ENCODE results near the gene B3GNT3.
A peak's percentile ranks its signal among the peaks of the same experiment; 100 is the strongest.

Gene B3GNT3

GRCh38 chr19:17794731-17795494 lies at the start of gene B3GNT3:
B3GNT3 (plus strand) TSS chr19:17795138; CDS start chr19:17807808, 12,670 bp downstream.
- TF ChIP-seq, protein P1, sequence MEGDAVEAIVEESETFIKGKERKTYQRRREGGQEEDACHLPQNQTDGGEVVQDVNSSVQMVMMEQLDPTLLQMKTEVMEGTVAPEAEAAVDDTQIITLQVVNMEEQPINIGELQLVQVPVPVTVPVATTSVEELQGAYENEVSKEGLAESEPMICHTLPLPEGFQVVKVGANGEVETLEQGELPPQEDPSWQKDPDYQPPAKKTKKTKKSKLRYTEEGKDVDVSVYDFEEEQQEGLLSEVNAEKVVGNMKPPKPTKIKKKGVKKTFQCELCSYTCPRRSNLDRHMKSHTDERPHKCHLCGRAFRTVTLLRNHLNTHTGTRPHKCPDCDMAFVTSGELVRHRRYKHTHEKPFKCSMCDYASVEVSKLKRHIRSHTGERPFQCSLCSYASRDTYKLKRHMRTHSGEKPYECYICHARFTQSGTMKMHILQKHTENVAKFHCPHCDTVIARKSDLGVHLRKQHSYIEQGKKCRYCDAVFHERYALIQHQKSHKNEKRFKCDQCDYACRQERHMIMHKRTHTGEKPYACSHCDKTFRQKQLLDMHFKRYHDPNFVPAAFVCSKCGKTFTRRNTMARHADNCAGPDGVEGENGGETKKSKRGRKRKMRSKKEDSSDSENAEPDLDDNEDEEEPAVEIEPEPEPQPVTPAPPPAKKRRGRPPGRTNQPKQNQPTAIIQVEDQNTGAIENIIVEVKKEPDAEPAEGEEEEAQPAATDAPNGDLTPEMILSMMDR (IDR thresholded peaks at IDR 0.05), result no peak
- TF ChIP-seq ZFX (IDR thresholded peaks at IDR 0.05; ENCODE audit: borderline replicate concordance), result no peak
- H3K27ac ChIP-seq, result peak within 1 kb of the TSS; percentile 86

GRCh38 chr19:17747205-17748098 lies 47.5 kb upstream of the B3GNT3 start:
- H3K27ac ChIP-seq, result no peak overlapping the region
- TF ChIP-seq ZFX (IDR thresholded peaks at IDR 0.05; ENCODE audit: borderline replicate concordance), result no peak
- TF ChIP-seq, protein P1 (IDR thresholded peaks at IDR 0.05), result no peak

GRCh38 chr19:17748884-17749638 lies 45.9 kb upstream of the B3GNT3 start:
- H3K27ac ChIP-seq, result no peak overlapping the region
- TF ChIP-seq, protein P1 (IDR thresholded peaks at IDR 0.05), result no peak
- TF ChIP-seq ZFX (IDR thresholded peaks at IDR 0.05; ENCODE audit: borderline replicate concordance), result no peak

- H3K27ac ChIP-seq, result no peak overlapping the region
- TF ChIP-seq, protein P1 (IDR thresholded peaks at IDR 0.05), result no peak
- no peak for TF ChIP-seq ZFX (IDR thresholded peaks at IDR 0.05; ENCODE audit: borderline replicate concordance)
These were observed 45.0 kb upstream of the B3GNT3 start for GRCh38 chr19:17749912-17750317.

DNA sequence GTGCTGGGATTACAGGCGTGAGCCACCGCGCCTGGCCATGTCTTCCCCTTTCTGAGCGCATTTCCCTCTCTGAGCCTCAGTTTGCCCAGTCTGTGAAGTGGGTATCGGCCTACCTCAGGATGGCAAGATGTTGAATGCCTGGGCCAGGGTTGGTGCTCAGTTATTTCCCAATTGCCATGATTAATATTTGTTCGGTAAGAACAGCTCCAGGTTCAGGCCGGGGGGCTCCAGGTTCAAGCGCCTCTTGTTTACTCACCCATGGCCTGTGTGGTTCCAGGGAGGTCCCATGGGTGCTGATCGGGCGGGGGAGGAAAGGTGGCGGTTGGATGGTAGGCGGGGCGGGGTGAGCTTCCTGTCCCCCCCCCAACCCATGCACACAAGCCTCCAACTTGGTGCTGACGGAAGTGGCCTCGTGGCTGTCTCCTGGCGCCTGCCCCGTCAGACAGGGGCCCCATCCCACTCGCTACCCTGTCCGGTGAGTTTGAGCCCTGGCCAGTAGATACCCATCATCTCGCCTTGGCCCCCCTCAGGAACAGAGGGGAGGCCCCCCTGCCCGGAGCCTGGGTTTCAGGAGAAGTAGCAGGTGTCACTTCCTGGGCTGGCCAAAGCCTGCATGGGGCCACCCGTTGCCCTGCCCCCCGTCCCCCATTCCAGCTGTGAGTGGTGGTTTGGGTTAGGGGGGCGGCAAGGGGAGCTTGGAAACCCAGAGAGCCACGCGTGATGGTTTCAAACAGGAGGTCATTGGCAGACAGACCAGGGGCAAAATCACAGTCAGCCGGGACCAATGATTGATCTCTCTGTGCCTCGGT lies 43.6 kb upstream of the B3GNT3 start, which contains the start of gene FCHO1:
Gene FCHO1, plus strand, starts transcription at position 375 of the 809 bp plus-strand sequence. CDS start 3,688 bp downstream, outside the sequence.
- no peak for TF ChIP-seq ZFX (IDR thresholded peaks at IDR 0.05; ENCODE audit: borderline replicate concordance)
- TF ChIP-seq, protein P1 (IDR thresholded peaks at IDR 0.05), result no peak
- no peak within 1 kb of the TSS for H3K27ac ChIP-seq

- H3K27ac ChIP-seq, result no peak overlapping the region
- no peak for TF ChIP-seq ZFX (IDR thresholded peaks at IDR 0.05; ENCODE audit: borderline replicate concordance)
- TF ChIP-seq, protein P1 (IDR thresholded peaks at IDR 0.05), result no peak
These were observed 43.0 kb upstream of the B3GNT3 start for GRCh38 chr19:17751912-17752273.
